Ovary (tissue), 3 donors: ENCODE data around the gene GRIK3.

Experiments used
- CTCF ChIP-seq, 3 donors: fragments of 450-650 bp in 2 of 3; fragments of 200-600 bp in 1 of 3; IDR thresholded peaks; one replicate each; pipeline versions ENCODE4 v1.5.1 to v1.8.0; 2016 to 2022; ENCODE audit warnings: antibody characterized with exemption in 3 of 3, mild to moderate bottlenecking in 1 of 3
- EP300 ChIP-seq: sonication (generic); formaldehyde crosslinking; IDR thresholded peaks from one replicate; pipeline ENCODE4 v1.6.1; 2017; ENCODE audit warnings: antibody characterized with exemption
- POLR2A ChIP-seq: fragments of 450-650 bp; IDR thresholded peaks from one replicate; pipeline ENCODE4 v1.6.1; 2017; ENCODE audit warnings: antibody characterized with exemption, mild to moderate bottlenecking, moderate library complexity
- donor health status: DM: no; HTN: no; CAD: no.

DNA sequence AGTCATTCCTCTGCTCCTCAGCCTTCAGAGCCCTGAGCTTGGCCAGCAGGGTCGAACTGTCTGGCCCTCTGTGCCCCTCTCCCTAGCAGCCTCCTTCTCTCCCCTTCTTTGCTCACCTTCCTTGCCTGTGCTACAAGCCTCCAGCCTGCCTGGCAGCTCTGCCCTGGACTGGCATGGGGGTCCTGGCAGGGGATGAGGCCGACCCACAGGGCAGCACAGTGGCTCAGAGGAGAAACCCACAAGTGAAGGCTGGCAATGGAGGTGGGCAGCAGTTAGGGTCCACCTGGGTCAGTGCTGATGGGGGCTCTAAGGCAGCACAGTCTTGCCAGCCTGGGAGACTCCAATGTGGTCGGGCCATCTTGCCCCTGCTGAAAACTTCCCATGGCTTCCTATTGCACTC, 274.2 kb downstream of the GRIK3 start:
- no peak for TF ChIP-seq CTCF (IDR thresholded peaks at IDR 0.05)
- no peak for TF ChIP-seq EP300
- no peak for TF ChIP-seq POLR2A
